T-cell (primary cell): ENCODE results near the gene HOOK1. TPM values are rescaled to one million over a fixed set of nuclear protein-coding genes. Genes with fewer than 3 reads are reported as not detected.

Experiments
- ATAC-seq, 4 experiments: fragments of 200-7000 bp in 3 of 4; fragments of 150-1000 bp in 1 of 4; cut with Tn5 transposase; replicated peaks in 1 of 4; 1 replicate in 3 of 4; 2 replicates in 1 of 4; pipeline ENCODE4 v1.10.0; 2021; ENCODE audit warnings: moderate library complexity in 3 of 4, mild to moderate bottlenecking in 2 of 4, moderate number of reproducible peaks in 1 of 4
- CTCF ChIA-PET, 2 donors: fragments of 300-600 bp; sonication (Branson Sonifier 250); formaldehyde crosslinking; loops; one replicate each; lab custom pipeline; 2022; ENCODE audit warnings: antibody characterized with exemption in 2 of 2; lab: Charles Lee
- POLR2A ChIA-PET, 2 donors: fragments of 300-600 bp; sonication (Branson Sonifier 250); formaldehyde crosslinking; loops; one replicate each; lab custom pipeline; 2022; ENCODE audit warnings: antibody characterized with exemption in 2 of 2; lab: Charles Lee
- DNase-seq, 35 experiments: peaks; one replicate each; pipeline versions ENCODE4 v3.0.0 to v3.0.0-alpha.2; 2013 to 2023
- H3K27ac ChIP-seq: one replicate; pipeline ENCODE4 v1.5.1; 2013; ENCODE audit warnings: low read length
- H3K27me3 ChIP-seq, 2 experiments: replicated peaks in 1 of 2; 1 replicate in 1 of 2; 2 replicates in 1 of 2; pipeline versions ENCODE4 v1.6.1 to v1.7.0; 2013; ENCODE audit warnings: low read length in 1 of 2, mixed read lengths in 1 of 2; ENCODE audit not compliant: control insufficient read depth in 2 of 2, insufficient read depth in 2 of 2; ENCODE audit errors: extremely low read depth in 1 of 2
- H3K36me3 ChIP-seq, 2 donors: 1 replicate in 1 of 2; 2 replicates in 1 of 2; pipeline versions ENCODE4 v1.6.1 to v1.7.0; 2013; ENCODE audit warnings: low read length in 1 of 2; ENCODE audit not compliant: control insufficient read depth in 2 of 2, insufficient read depth in 1 of 2; ENCODE audit errors: extremely low read depth in 1 of 2
- H3K4me1 ChIP-seq, 2 experiments: 1 replicate in 1 of 2; 2 replicates in 1 of 2; pipeline versions ENCODE4 v1.6.1 to v1.7.0; 2013; ENCODE audit warnings: low read length in 2 of 2, mixed read lengths in 1 of 2; ENCODE audit not compliant: insufficient read depth in 2 of 2, control insufficient read depth in 1 of 2; ENCODE audit errors: extremely low read depth in 1 of 2
- H3K4me3 ChIP-seq, 2 donors: 1 replicate in 1 of 2; 2 replicates in 1 of 2; pipeline versions ENCODE4 v1.5.1 to v1.7.0; 2013; ENCODE audit warnings: mild to moderate bottlenecking in 2 of 2, low read length in 1 of 2, moderate library complexity in 1 of 2; ENCODE audit not compliant: control insufficient read depth in 1 of 2; ENCODE audit errors: extremely low read depth in 1 of 2
- H3K9me3 ChIP-seq: 2 replicates; pipeline ENCODE4 v1.7.0; 2013
- H3K27ac Mint-ChIP-seq, 2 donors: one replicate each; pipeline ENCODE4 v1.8.0; 2020 to 2021; ENCODE audit warnings: mild to moderate bottlenecking in 2 of 2, mixed read lengths in 2 of 2
- H3K27me3 Mint-ChIP-seq, 2 donors: one replicate each; pipeline ENCODE4 v1.8.0; 2021 to 2022; ENCODE audit warnings: mixed read lengths in 2 of 2
- H3K36me3 Mint-ChIP-seq: one replicate; pipeline ENCODE4 v1.8.0; 2021; ENCODE audit warnings: mixed read lengths
- H3K4me1 Mint-ChIP-seq, 3 donors: one replicate each; pipeline ENCODE4 v1.8.0; 2020 to 2022; ENCODE audit warnings: mixed read lengths in 3 of 3, mild to moderate bottlenecking in 1 of 3
- H3K4me3 Mint-ChIP-seq, 3 donors: one replicate each; pipeline ENCODE4 v1.8.0; 2020 to 2022; ENCODE audit warnings: mild to moderate bottlenecking in 3 of 3, mixed read lengths in 3 of 3, moderate library complexity in 3 of 3
- H3K9me3 Mint-ChIP-seq, 3 donors: one replicate each; pipeline ENCODE4 v1.8.0; 2020 to 2022; ENCODE audit warnings: mixed read lengths in 3 of 3
- WGBS: methylation state at CpG from one replicate; pipeline ENCODE4 v1.1.5; 2013; ENCODE audit warnings: missing lambda C conversion rate; ENCODE audit not compliant: insufficient coverage; 5-methylcytosine and 5-hydroxymethylcytosine counted together
- total RNA-seq, 35 experiments: library from RNA in 6 of 35; stranded (reverse) in 6 of 35; fragments of 120-200 nt in 1 of 35; gene quantifications; one replicate each; pipeline versions ENCODE4 v1.2.1 to v1.2.4 and lab custom pipeline; 2013 to 2026

Gene HOOK1
- total RNA-seq, 5 donors from 2014 or later (not counting 1 experiment from before 2014, with no cell fraction given): 12.8 to 20.3 (median 16.8) TPM

- H3K27ac Mint-ChIP-seq: no peak overlapping the region
Observed at GRCh38 chr1:59798600-59798999, 16.1 kb upstream of the HOOK1 start.

GRCh38 chr1:59803458-59804038, 11.2 kb upstream of the HOOK1 start:
- no peaks in the 10 kb centered on the region for H3K36me3 ChIP-seq
- H3K4me3 ChIP-seq: no peak overlapping the region
- POLR2A ChIA-PET: no interaction called here
- no peak overlapping the region for H3K27ac ChIP-seq
- Mint-ChIP-seq H3K4me3 (no peak overlapping the region), H3K9me3 (peaks cover 0 to 3% (median 0%) of the 10 kb centered on the region in 3 donors), H3K4me1 (no peaks in the 10 kb centered on the region), H3K27ac (no peak overlapping the region), H3K27me3 (peaks cover 12 to 16% of the 10 kb centered on the region in 2 donors), H3K36me3 (no peaks in the 10 kb centered on the region)
- no peaks in the 10 kb centered on the region for H3K4me1 ChIP-seq
- no peaks in the 10 kb centered on the region for H3K27me3 ChIP-seq
- H3K9me3 ChIP-seq: no peaks in the 10 kb centered on the region
- 40% methylated on average over 1 of the region's 1 CpG for WGBS
- DNase-seq (no peak), ATAC-seq (no peak)
- CTCF ChIA-PET: no interaction called here

More at GRCh38 chr1:59798600-59798999, 16.1 kb upstream of the HOOK1 start:
- Histone ChIP-seq H3K4me1 (no peaks in the 10 kb centered on the region), H3K36me3 (no peaks in the 10 kb centered on the region), H3K27ac (no peak overlapping the region), H3K27me3 (no peaks in the 10 kb centered on the region), H3K4me3 (no peak overlapping the region), H3K9me3 (no peaks in the 10 kb centered on the region)
- POLR2A ChIA-PET: no interaction called here
- H3K9me3 Mint-ChIP-seq: peaks cover 6 to 15% (median 10%) of the 10 kb centered on the region in 3 donors
- CTCF ChIA-PET: no interaction called here
- DNase-seq (no peak), ATAC-seq (no peak)
- H3K4me3 Mint-ChIP-seq: no peak overlapping the region
- peaks cover 0 to 2% (median under 1%) of the 10 kb centered on the region in 3 donors for H3K4me1 Mint-ChIP-seq
- no peaks in the 10 kb centered on the region for H3K36me3 Mint-ChIP-seq
- peaks cover 12 to 14% of the 10 kb centered on the region in 2 donors for H3K27me3 Mint-ChIP-seq

GRCh38 chr1:59804301-59804700, 10.4 kb upstream of the HOOK1 start:
- POLR2A ChIA-PET: no interaction called here
- CTCF ChIA-PET: no interaction called here

GRCh38 chr1:59805554-59805953, 9.2 kb upstream of the HOOK1 start:
- H3K9me3 Mint-ChIP-seq: peaks cover 0 to 3% (median 0%) of the 10 kb centered on the region in 3 donors
- DNase-seq (no peak), ATAC-seq (no peak)
- Histone ChIP-seq H3K36me3 (no peaks in the 10 kb centered on the region), H3K27ac (no peak overlapping the region), H3K4me3 (no peak overlapping the region), H3K4me1 (no peaks in the 10 kb centered on the region), H3K27me3 (no peaks in the 10 kb centered on the region), H3K9me3 (no peaks in the 10 kb centered on the region)
- H3K36me3 Mint-ChIP-seq: no peaks in the 10 kb centered on the region
- no peak overlapping the region for H3K4me3 Mint-ChIP-seq
- H3K4me1 Mint-ChIP-seq: no peaks in the 10 kb centered on the region
- no peak overlapping the region for H3K27ac Mint-ChIP-seq
- ChIA-PET CTCF (no interaction called here), POLR2A (interaction anchor here in 1 of 2 donors (0.6 kb wide), 1 partner anchor 698 kb away, joined by 3 read pairs; no protein-coding TSS in a partner anchor)
- H3K27me3 Mint-ChIP-seq: peaks cover 28 to 30% of the 10 kb centered on the region in 2 donors

More at GRCh38 chr1:59804301-59804700, 10.4 kb upstream of the HOOK1 start:
- Histone ChIP-seq H3K4me3 (no peak overlapping the region), H3K36me3 (no peaks in the 10 kb centered on the region), H3K27me3 (no peaks in the 10 kb centered on the region), H3K27ac (no peak overlapping the region), H3K9me3 (no peaks in the 10 kb centered on the region), H3K4me1 (no peaks in the 10 kb centered on the region)
- ATAC-seq: no peak
- H3K9me3 Mint-ChIP-seq: peaks cover 0 to 3% (median 0%) of the 10 kb centered on the region in 3 donors
- H3K27ac Mint-ChIP-seq: no peak overlapping the region
- H3K27me3 Mint-ChIP-seq: peaks cover 19 to 22% of the 10 kb centered on the region in 2 donors
- H3K4me1 Mint-ChIP-seq: no peaks in the 10 kb centered on the region
- H3K36me3 Mint-ChIP-seq: no peaks in the 10 kb centered on the region
- H3K4me3 Mint-ChIP-seq: no peak overlapping the region
- no peak for DNase-seq

GRCh38 chr1:59814180-59814900, 409 bp upstream of the HOOK1 start:
- peaks cover 13 to 19% of the 10 kb centered on the region in 2 experiments for H3K4me1 ChIP-seq
- peak; percentile 93 to 94 (median 94) for ATAC-seq
- ChIA-PET CTCF (interaction anchor here (0.5 to 1.0 kb wide), 3 partner anchors 18 to 1114 kb away, joined by 3 read pairs; no protein-coding TSS in a partner anchor), POLR2A (interaction anchor here (0.5 to 1.7 kb wide), 3 partner anchors 34 to 1264 kb away, joined by 4 to 5 read pairs (median 4); partner anchors contain the start of gene JUN (in 1 of the 2))
- DNase-seq: peak; percentile 74 to 95 (median 88)
- H3K27me3 Mint-ChIP-seq: peaks cover 13 to 21% of the 10 kb centered on the region in 2 donors
- peak overlapping the region; percentile 55 to 86 for H3K27ac Mint-ChIP-seq
- no peaks in the 10 kb centered on the region for H3K36me3 ChIP-seq
- WGBS: 3% methylated on average over 30 of the region's 50 CpGs
- H3K4me1 Mint-ChIP-seq: peaks cover 2 to 10% (median 6%) of the 10 kb centered on the region in 3 donors
- H3K4me3 ChIP-seq: peak overlapping the region; percentile 57 to 70
- H3K9me3 Mint-ChIP-seq: no peaks in the 10 kb centered on the region
- no peaks in the 10 kb centered on the region for H3K9me3 ChIP-seq
- peak overlapping the region; percentile 35 for H3K27ac ChIP-seq
- no peaks in the 10 kb centered on the region for H3K36me3 Mint-ChIP-seq
- peaks cover 0 to 11% of the 10 kb centered on the region in 2 experiments for H3K27me3 ChIP-seq
- no peak overlapping the region for H3K4me3 Mint-ChIP-seq

- peak in 1 of 35 experiments; percentile 10 for DNase-seq
- POLR2A ChIA-PET: no interaction called here
- peaks cover 5 to 11% of the 10 kb centered on the region in 2 donors for H3K27me3 Mint-ChIP-seq
- no peak overlapping the region for H3K4me3 Mint-ChIP-seq
- CTCF ChIA-PET: interaction anchor here (0.6 to 1.0 kb wide), 2 partner anchors 19 to 35 kb away, joined by 3 to 12 read pairs; no protein-coding TSS in a partner anchor
- ATAC-seq: no peak
- WGBS: no CpG with 5 or more reads among the region's 3 CpGs
- H3K4me1 ChIP-seq: peaks cover 13 to 19% of the 10 kb centered on the region in 2 experiments
- peaks cover 13 to 22% (median 16%) of the 10 kb centered on the region in 3 donors for H3K4me1 Mint-ChIP-seq
- no peak overlapping the region for H3K27ac Mint-ChIP-seq
- H3K4me3 ChIP-seq: peak overlapping the region in 1 of 2 donors; percentile 77
- no peak overlapping the region for H3K27ac ChIP-seq
- H3K27me3 ChIP-seq: peaks cover 0 to 11% of the 10 kb centered on the region in 2 experiments
- no peaks in the 10 kb centered on the region for H3K9me3 Mint-ChIP-seq
- no peaks in the 10 kb centered on the region for H3K36me3 ChIP-seq
- H3K9me3 ChIP-seq: no peaks in the 10 kb centered on the region
- H3K36me3 Mint-ChIP-seq: no peaks in the 10 kb centered on the region
Observed at GRCh38 chr1:59815892-59816291, 1.1 kb downstream of the HOOK1 start.
